Coronary artery (tissue), 2 donors: ENCODE results near the gene RAB25.

ENCODE experiments used
- DNase-seq: peaks from one replicate; pipeline ENCODE4 v3.0.0-alpha.2; 2017; ENCODE audit warnings: low spot score
- H3K27ac ChIP-seq, 2 donors: fragments of 200-600 bp; sonication (generic); one replicate each; pipeline ENCODE4 v1.5.1; 2016 to 2019
- H3K4me3 ChIP-seq: fragments of 200-600 bp; sonication (generic); 2 replicates; pipeline ENCODE4 v1.5.1; 2016; ENCODE audit warnings: mild to moderate bottlenecking, moderate library complexity
- TF ChIP-seq, protein P1 (sequence below): fragments of 200-600 bp; sonication (generic); IDR thresholded peaks from one replicate; pipeline ENCODE4 v1.5.1; 2019; ENCODE audit warnings: antibody characterized with exemption

The RAB25 gene

DNA sequence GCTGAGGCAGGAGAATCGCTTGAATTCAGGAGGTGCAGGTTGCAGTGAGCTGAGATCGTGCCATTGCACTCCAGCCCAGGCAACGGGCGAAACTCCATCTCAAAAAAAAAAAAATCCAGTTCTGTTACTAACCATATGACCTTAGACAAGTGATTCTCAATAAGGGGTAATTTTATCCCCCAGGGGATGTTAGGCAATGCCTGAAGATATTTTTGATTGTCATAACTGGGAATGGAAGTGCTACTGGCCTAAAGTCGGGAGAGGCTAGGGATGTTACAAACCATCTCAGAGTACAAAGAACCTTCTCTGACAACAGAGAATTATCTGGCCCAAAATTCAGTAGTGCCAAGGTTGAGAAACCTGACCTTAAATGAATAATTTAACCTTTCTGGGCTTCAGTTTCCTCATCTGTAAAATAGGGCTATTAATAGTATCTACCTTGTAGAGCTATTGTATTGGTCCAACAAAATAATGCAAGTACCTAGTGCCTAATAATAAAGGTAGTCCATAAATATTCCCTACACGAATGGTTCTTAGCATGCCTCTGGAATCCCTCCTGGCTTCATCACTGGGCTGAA lies 47.8 kb downstream of the RAB25 start:
- TF ChIP-seq, protein P1, sequence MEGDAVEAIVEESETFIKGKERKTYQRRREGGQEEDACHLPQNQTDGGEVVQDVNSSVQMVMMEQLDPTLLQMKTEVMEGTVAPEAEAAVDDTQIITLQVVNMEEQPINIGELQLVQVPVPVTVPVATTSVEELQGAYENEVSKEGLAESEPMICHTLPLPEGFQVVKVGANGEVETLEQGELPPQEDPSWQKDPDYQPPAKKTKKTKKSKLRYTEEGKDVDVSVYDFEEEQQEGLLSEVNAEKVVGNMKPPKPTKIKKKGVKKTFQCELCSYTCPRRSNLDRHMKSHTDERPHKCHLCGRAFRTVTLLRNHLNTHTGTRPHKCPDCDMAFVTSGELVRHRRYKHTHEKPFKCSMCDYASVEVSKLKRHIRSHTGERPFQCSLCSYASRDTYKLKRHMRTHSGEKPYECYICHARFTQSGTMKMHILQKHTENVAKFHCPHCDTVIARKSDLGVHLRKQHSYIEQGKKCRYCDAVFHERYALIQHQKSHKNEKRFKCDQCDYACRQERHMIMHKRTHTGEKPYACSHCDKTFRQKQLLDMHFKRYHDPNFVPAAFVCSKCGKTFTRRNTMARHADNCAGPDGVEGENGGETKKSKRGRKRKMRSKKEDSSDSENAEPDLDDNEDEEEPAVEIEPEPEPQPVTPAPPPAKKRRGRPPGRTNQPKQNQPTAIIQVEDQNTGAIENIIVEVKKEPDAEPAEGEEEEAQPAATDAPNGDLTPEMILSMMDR, result no peak
- Histone ChIP-seq H3K4me3 (no peak overlapping the region), H3K27ac (peak overlapping the region in 1 of 2 donors; percentile 95)
- DNase-seq, result no peak

DNA sequence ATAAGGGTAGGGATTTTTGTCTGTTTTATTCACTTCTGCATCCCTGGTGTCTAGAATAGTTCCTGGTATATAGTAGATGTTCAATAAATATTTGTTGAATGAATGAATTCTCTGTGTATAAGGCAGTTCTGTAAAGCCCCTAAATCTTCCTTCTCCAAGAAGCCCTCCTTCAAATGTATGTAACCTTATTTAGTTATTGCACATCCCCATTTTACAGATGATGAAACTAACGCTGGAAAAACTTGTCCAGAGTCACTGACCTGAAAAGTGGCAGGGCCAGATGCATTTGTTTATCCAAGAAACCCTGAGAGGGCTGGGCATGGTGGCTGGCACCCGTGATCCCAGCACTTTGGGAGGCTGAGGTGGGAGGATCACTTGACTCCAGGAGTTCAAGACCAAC lies 49.3 kb downstream of the RAB25 start:
- Histone ChIP-seq H3K4me3 (no peak overlapping the region), H3K27ac (no peak overlapping the region)
- TF ChIP-seq, protein P1, result no peak
- DNase-seq, result no peak

DNA sequence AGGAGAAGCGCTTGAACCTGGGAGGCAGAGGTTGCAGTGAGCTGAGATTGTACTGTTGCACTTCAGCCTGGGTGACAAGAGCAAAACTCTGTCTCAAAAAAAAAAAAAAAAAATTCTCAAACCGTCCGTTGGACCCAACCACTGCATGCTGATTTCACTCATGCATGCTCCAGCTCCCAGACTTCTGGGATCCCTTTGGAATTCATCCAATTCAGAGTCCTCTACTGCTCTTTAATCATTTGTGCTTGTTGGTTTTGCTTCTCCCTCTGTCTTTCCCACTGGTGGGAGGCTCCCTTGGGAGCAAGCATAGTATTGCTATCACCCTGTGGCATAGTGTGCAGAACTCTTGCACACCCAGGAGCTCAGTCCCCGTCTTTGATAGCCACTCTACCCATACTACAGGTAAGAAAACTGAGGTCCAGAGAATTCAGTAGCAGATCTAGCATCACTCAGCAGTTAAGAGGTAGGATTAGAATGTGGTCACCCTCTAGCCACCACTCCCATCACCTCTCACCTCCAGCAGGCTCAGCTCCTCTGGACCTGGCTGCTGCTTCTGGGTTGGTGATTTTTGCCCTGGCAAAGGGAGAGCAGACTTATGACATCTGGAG lies 50.5 kb downstream of the RAB25 start:
- Histone ChIP-seq H3K27ac (peak overlapping the region in 1 of 2 donors; percentile 70), H3K4me3 (no peak overlapping the region)
- DNase-seq, result no peak
- TF ChIP-seq, protein P1, result no peak

DNA sequence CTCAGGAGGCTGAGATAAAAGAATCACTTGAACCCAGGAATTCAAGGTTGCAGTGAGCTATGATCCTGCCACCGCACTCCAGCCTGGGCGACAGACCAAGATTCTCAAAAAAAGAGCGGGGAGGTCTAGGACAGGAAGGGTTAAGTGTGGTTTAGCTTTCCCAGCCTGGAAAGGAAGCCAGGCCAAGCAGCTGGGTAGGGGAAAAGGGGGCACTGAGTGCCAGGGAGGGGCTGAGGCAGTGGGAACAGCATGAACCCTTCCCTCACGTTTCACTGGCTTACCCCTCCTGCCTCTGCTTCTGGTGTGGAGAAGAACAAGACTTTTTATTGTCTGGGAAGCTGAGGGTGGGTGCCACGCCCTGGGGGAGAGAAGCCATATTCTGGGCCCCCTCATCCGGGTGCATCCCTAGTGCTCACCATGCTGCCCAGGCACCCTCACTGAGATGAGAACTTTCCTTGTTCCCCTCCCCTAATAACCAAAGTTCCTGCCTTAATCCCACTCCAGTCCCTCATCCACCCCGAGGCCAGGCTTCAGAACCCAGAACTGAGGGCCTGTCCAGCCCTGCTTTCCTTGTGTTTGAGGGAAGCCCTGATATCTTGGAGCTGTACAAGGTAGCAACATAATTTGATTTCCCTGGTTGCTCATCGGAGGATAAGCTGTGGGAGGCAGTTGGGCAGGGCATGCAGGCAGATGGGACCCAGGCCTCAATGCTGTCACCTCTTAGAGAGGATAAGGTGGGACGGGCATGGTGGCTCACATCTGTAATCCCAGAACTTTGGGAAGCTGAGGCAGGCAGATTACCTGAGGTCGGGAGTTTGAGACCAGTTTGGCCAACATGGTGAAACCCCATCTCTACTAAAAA lies 51.5 kb downstream of the RAB25 start:
- DNase-seq, result peak; percentile 76
- no peak overlapping the region for H3K4me3 ChIP-seq
- H3K27ac ChIP-seq, result peak overlapping the region; percentile 50 to 70
- TF ChIP-seq, protein P1, result no peak

DNA sequence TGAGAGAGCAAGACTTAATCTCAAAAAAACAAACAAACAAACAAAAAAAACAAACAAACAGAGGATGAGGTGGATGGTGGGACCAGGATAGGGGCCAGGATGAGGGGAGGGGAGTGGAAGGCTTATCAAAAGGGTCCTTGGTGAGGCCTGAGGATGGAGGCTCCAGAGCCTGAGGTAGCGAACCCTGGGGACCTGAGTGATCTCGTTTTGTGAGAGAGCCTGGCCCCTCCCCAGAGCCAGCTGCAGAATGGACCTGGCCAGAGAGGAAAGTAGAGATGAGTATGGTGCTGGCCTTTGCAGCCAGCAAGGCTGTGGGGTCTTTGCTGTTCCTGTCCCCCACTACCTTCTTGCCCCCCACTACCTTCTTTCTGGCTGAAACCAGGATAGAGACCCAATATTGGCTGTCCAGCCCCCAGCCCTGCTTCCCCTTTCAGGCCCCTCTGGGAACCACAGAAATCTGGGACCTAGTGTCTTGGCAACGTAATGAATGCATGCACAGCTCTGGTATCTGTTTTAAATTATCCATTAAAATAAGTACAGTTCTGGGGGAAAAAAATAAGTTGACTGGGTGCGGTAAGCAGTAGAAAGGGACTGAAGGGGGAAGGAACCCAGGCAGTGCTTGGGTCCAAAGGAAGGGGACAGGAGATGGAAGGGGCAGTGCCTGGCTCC lies 52.5 kb downstream of the RAB25 start:
- Histone ChIP-seq H3K4me3 (no peak overlapping the region), H3K27ac (peak overlapping the region; percentile 93 to 99)
- TF ChIP-seq, protein P1, result no peak
- DNase-seq, result peak; percentile 76

DNA sequence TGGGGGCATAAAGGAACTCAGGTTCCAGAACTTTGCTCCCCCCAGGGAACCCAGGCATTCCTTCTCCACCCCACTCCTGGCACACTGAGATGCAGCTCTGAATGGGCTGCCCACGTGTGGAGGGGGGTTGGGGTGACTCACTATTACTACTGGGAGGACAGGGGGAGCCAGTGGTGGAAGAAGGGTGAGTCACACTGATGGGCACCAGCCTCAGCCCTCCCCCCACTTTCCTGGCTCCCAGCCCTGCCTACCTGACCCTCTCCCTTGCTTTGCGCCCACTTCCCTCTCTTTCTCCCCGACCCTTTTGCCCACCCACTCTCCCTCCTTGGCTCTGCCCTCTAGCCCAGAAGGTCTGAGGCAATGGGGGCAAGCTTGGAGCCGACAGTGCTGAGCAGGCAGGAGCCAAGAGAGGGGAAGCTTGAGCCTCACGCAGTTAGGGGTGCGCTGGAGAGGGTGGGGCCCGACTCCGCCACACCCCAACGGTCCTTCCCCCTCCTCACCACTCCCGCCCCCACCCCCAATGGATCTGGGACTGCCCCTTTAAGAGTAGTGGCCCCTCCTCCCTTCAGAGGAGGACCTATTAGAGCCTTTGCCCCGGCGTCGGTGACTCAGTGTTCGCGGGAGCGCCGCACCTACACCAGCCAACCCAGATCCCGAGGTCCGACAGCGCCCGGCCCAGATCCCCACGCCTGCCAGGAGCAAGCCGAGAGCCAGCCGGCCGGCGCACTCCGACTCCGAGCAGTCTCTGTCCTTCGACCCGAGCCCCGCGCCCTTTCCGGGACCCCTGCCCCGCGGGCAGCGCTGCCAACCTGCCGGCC lies 53.4 kb downstream of the RAB25 start, which contains the start of gene LMNA:
Gene LMNA, plus strand, starts transcription at position 611 of the 818 bp plus-strand sequence. CDS start 208 bp downstream, outside the sequence.
- Histone ChIP-seq H3K27ac (peak within 1 kb of the TSS; percentile 93 to 99), H3K4me3 (peak within 1 kb of the TSS; percentile 96)
- TF ChIP-seq, protein P1, result no peak
- peak; percentile 99 for DNase-seq
